Measurements from ENCODE around the gene YBX2.
A peak's percentile ranks its signal among the peaks of the same experiment; 100 is the strongest.

YBX2 gene

GRCh38 chr17:7322520-7323194, 28.2 kb upstream of the YBX2 start:
- DNase-seq: no peak

- DNase-seq: no peak
Observed at GRCh38 chr17:7321466-7321865, 27.0 kb upstream of the YBX2 start.

GRCh38 chr17:7318121-7318860, 23.9 kb upstream of the YBX2 start:
- no peak for DNase-seq

GRCh38 chr17:7317161-7317803, 22.8 kb upstream of the YBX2 start:
- no peak for DNase-seq

GRCh38 chr17:7315570-7316235, 21.3 kb upstream of the YBX2 start:
- no peak for DNase-seq

- DNase-seq: peak; percentile 77
Observed at GRCh38 chr17:7314719-7315569, 20.5 kb upstream of the YBX2 start, which contains the start of gene GPS2. Gene GPS2, minus strand, starts transcription at chr17:7315360. Its CDS starts 308 bp downstream, at chr17:7315052.

DNA sequence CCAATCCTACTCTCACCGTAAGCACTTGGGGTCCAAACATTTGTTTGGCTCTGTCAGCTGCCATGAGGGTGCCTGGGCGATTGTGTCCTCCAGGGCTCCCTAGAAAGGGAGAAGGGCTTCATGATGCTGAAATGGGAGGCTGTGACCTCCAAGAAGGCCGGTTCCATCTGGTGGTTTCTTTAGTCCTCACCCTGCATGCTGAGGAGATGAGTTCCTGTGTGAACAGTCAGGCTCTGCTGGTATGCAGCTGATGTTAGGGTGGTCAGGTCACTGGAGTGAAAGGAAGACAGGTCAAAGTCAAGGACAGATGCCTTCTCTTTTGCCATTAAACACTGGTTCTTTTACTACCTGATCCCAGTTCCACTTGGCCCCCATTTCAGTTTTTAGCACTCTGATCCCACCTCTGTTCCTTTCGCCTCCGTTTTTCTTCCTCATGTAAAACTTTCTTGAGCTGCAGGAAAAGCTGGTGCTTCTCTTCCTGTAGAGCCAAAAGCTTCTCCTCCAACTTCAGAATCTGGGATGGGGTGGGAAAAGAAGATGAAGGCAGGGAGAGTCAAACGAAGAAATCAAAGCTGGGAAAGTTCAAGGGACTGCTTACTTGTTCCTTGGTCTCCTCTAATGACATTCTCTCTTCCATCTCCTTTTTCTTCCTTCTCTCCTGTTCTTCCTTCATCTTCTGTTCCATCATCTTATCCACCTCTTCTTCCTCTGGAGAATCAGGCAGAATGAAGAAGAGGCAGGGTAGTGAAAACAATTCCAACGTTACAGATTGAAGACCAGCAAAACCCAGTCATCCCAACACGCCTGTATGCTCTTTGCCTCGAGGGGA, 19.7 kb upstream of the YBX2 start:
- no peak for DNase-seq

DNA sequence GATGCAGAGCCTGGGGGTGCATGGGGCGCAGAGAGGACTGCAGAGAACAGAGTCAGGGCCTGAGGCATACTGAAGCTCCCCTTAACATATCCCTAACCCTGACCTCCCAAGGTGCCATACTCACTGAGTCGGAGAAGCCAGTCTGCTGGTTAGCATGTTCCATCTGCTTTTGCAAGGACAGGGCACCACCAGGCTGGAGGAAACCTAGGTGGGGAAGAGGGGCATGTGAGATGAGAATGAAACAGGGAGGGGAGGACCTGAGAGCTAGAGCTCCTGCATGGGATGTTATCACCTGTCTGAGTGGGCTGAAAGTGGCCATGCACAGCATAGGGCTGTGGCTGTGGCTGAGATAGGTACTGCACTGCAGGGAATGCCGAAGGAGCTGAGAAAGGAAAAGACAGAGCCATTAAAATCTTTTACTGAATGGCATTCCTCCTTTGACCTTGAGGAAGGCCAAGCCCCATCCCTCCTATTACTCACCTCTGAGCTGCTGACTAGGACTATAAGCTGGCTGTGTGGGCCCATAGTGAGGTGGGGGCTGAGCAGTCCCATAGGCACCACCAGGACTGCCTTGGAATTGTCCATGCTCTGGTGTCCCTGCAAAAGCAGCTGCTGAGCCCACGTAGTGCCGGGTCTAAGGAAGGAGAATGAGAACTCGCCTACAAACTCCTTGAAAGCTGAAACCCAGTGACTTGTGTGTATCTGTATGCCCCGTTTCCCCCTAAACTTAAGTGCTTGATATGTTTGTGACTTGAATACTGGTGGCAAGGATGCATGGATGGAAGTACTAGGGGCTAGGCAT, 18.9 kb upstream of the YBX2 start:
- no peak for DNase-seq

GRCh38 chr17:7312432-7313087, 18.1 kb upstream of the YBX2 start:
- no peak for DNase-seq

- DNase-seq: no peak
Observed at GRCh38 chr17:7311110-7311705, 16.8 kb upstream of the YBX2 start.

GRCh38 chr17:7309628-7310027, 15.2 kb upstream of the YBX2 start:
- DNase-seq: no peak

- DNase-seq: peak; percentile 58
Observed at GRCh38 chr17:7308625-7309433, 14.4 kb upstream of the YBX2 start.

DNA sequence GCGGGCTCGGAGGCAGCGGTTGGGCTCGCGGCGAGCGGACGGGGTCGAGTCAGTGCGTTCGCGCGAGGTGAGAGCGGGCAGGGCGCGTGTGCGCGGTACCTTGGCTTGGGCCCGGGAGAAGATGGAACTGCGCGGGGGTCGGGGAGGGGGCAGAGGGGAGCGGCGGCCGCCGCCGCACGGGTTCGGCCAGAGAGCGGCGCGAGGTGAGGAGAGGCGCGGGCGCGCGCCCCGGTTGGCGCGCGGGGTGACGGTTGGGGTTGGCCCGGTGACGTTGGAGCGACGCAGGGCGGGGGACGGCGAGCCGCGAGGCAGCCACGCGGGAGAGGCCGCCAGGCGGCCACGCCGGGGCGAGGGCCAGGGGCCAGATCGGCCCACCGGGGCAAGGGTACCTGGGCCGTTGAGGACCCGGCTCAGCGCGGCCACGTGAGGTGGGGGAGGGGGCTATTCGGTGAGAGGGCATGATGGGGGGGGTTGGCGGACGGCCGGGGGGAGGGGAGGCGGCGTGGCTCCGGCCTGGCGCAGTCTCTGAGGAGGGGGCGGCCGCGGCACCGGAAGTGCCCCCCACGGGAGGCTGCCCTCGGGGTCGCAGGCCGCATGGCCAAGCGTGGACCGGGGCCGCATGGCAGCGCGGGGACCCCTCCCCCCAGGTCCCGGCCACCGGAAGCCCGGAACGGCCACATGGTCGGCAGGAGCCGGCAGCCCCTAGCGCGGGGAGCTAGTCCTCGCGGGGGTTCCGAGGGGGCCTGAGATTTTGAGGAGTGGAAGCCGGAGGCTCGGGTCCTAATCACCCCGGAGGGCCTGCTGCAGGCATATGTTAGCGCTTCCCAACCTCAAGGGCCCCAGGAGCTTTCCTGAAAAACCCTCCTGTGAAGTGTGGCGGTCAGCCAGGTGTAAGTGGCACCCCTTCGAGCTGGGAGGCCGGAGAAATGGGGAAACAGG, 13.5 kb upstream of the YBX2 start:
- no peak for DNase-seq

- DNase-seq: peak; percentile 100
Observed at GRCh38 chr17:7306911-7307685, 12.7 kb upstream of the YBX2 start, which contains the start of gene EIF5A. Gene EIF5A, plus strand, starts transcription at chr17:7307628. Its CDS starts 2,008 bp downstream, at chr17:7309636.

DNA sequence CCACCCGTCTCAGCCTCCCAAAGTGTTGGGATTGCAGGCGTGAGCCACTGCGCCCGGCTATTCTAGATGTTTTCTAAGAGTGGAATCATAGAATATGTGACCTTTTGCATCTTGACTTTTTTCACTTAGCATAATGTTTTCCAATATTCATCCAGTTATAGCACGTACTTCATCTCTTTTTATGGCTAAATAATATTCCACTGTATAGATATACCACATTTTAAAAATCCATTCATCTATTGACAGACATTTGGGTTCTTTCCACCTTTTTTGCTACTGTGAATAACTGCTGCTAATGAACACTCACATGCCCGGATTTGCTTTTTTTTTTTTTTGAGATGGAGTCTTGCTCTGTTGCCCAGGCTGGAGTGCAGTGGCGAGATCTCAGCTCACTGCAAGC, 9.7 kb upstream of the YBX2 start:
- no peak for DNase-seq

- DNase-seq: peak; percentile 83
Observed at GRCh38 chr17:7296189-7296861, 1.9 kb upstream of the YBX2 start.
